LNCAP (cell line): ENCODE data around the gene IGF2R.

ENCODE experiments used
- TF ChIP-seq, protein P1 (sequence below): fragments of 450-650 bp; IDR thresholded peaks from 2 replicates; pipeline ENCODE4 v1.5.1; 2017; ENCODE audit warnings: mild to moderate bottlenecking

Gene IGF2R

DNA sequence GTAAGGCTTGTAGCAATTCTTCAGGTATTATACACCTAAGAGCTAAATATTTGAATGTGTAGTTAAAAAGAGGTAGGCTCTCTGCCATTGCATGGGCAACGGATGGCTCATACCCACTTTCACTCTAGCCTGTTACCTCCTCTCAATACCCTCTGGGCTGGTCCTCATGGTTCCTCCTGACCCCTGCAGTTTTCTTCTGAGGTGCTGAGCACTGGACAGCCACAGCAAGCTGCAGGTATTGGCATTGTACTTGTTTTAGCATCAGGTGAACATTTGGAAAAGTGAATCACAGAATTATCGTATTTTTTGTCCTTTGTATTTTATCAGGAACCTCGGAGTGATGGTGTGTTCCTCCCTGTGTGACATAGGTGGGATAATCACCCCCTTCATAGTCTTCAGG is 185.6 kb downstream of the IGF2R start:
- TF ChIP-seq, protein P1, sequence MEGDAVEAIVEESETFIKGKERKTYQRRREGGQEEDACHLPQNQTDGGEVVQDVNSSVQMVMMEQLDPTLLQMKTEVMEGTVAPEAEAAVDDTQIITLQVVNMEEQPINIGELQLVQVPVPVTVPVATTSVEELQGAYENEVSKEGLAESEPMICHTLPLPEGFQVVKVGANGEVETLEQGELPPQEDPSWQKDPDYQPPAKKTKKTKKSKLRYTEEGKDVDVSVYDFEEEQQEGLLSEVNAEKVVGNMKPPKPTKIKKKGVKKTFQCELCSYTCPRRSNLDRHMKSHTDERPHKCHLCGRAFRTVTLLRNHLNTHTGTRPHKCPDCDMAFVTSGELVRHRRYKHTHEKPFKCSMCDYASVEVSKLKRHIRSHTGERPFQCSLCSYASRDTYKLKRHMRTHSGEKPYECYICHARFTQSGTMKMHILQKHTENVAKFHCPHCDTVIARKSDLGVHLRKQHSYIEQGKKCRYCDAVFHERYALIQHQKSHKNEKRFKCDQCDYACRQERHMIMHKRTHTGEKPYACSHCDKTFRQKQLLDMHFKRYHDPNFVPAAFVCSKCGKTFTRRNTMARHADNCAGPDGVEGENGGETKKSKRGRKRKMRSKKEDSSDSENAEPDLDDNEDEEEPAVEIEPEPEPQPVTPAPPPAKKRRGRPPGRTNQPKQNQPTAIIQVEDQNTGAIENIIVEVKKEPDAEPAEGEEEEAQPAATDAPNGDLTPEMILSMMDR: no peak

DNA sequence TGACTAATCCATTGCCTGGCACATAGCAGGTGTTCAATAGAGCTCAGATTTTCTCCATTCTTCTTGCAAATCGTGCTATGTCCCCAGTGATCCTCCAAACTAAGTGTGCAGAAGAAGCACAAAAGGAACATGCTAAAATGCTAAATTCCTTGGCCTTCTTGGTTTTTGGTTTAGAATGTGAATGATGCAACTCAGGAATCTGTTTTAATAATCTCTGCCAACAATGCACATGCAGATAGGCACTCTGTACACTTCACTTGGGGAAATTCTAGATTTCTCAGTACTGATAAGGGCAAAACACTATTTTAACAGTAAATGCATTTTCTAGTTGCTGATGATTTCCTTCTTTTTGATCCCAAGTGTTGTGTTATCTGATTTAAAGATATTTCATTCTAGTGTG is 188.0 kb downstream of the IGF2R start:
- TF ChIP-seq, protein P1: no peak

DNA sequence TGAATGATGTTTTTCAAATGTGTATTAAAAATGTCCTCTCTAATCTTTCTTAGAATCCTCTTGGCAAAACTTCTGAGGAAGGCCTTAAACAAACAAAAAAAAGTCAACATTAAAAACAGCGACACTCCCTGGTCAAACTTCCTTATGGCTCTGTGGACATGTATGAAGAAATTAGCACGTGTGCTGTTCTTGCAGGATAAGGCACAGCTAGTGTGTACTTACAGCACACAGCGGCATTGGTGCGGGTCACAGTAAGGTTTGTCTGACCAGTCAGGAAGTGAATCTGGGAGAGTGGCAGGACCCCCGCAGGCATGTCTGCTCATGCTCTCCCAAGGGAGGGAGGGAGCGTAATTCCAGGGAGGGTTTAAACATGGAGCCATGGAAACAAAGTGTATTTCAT is 191.6 kb downstream of the IGF2R start:
- TF ChIP-seq, protein P1: peak; percentile 61
